PC-9 (cell line): ENCODE data around the gene ABCA6.

Experiments
- CTCF ChIP-seq: fragments of 200-600 bp; sonication (generic); conservative IDR thresholded peaks from 2 replicates; pipeline ENCODE4 v1.6.1; 2017; ENCODE audit warnings: mixed run types, antibody characterized with exemption, mild to moderate bottlenecking, moderate library complexity
- EZH2 ChIP-seq: fragments of 200-600 bp; sonication (generic); IDR thresholded peaks from 2 replicates; pipeline ENCODE4 v1.8.0; 2017; ENCODE audit warnings: antibody characterized with exemption, low read depth

DNA sequence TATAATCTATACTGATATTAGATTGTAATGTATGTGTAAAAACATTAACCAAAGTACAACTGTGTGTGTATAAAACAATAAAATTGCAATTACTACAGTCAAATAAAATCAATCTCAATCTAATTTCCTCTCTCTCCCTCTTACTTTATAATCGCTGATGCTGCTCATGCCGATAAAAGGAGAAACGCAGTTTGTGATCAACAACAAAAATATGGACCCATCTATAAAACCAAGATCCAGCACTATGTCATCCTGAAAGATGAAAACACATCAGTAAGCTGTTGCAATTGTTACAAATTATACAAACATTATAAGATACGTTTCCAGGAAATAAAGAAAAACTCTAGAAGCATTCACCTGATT lies 33.5 kb upstream of the ABCA6 start:
- TF ChIP-seq CTCF (no peak), EZH2 (no peak)
